GM18505 (cell line): Measurements from ENCODE around the gene CPNE4.
"Not testable (repeated sequence)": the region's sequence is repeated elsewhere in the genome, so short reads cannot be mapped to it uniquely, and the experiment has no call there.

Source experiments
- ATAC-seq: cut with Tn5 transposase; IDR thresholded peaks from one replicate; pipeline ENCODE4 v1.9.1; 2021; ENCODE audit not compliant: unreplicated experiment
- POLR2A ChIP-seq: IDR thresholded peaks from 4 replicates; pipeline ENCODE4 v1.6.1; 2011; ENCODE audit warnings: borderline replicate concordance; ENCODE audit not compliant: insufficient read depth, insufficient read length; ENCODE audit errors: extremely low read depth

Gene CPNE4

DNA sequence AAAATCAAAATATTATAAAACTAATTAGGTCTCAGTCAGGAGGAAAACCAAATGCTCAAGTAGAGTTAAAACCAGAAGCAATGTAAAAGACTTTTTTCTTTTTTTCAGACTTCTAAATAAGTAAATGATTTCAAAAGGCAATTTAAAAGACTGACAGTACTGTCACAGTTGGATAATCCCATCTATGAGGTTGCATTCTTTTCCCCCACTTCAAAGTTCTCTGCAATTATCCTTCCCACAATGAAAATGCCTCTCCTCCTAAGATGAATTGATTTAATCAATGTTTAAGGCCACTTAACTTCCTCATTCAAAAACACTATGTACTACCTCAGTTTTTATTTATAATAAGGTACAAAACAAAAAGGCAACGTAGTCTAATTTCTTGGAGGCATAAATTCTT is 540.1 kb downstream of the CPNE4 start:
- no peak for TF ChIP-seq POLR2A
- ATAC-seq: no peak

DNA sequence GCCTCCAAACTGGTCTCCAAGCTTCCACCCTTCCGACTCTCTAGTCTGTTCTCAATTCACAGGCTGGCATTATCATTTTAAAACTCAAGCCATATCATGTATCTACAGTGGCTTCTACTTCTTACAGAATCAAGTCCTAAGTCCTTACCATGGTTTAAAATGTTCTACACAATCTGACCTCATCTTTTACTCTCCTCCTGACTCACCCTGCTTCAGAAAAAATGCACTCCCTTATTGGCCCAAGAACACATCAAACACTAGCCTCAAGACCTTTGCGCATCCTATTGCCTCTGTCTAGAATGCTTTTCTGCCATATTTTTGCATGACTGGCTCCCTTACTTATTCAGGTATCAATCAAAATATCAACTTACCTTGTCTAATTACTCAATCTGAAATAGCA is 543.0 kb downstream of the CPNE4 start:
- no peak for ATAC-seq
- no peak for TF ChIP-seq POLR2A

DNA sequence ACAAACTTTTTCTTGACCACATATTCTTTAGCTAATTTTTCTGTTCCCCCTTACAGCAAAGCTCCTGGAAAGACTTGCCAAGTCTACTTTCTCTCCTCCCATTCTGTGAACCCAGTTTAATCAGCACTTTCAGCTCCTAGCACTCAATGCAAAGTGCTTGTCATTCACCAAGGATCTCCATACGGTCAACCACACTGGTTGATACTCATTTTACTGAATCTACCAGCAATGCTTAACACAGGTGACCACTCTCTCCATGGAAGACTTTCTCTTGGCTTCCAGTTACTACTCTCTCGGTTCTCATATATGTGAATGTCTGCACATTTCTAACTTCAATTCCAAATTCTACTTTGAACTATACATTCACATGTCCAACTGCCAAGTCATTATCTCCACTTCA is 543.7 kb downstream of the CPNE4 start:
- no peak for TF ChIP-seq POLR2A
- ATAC-seq: no peak

DNA sequence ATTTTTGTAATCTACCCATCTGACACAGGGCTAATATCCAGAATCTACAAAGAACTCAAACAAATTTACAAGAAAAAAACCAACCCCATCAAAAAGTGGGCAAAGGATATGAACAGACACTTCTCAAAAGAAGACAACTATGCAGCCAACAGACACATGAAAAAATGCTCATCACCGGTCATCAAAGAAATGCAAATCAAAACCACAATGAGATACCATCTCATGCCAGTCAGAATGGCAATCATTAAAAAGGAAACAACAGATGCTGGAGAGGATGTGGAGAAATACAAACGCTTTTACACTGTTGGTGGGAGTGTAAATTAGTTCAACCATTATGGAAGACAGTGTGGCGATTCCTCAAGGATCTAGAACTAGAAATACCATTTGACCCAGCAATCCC is 548.3 kb downstream of the CPNE4 start:
- not testable (repeated sequence) for ATAC-seq

DNA sequence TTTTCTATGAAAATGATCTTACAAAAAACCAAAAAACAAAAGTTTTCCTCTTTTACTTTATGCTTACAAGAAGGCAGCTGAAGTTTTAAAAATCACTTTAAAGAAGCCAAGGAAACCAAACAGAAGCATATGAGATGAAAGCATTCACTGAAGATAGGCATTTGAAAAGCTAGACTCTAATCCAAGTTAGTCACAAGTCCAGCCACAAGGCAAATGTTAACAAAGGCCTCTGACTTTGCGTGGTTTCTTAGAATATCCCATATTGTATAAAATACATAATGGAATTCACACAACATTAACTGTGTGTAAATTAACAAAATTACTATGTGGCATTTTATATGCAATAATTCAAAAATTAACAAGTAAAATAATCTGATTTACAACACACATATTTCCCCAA is 549.7 kb downstream of the CPNE4 start:
- ATAC-seq: no peak
- TF ChIP-seq POLR2A: no peak

DNA sequence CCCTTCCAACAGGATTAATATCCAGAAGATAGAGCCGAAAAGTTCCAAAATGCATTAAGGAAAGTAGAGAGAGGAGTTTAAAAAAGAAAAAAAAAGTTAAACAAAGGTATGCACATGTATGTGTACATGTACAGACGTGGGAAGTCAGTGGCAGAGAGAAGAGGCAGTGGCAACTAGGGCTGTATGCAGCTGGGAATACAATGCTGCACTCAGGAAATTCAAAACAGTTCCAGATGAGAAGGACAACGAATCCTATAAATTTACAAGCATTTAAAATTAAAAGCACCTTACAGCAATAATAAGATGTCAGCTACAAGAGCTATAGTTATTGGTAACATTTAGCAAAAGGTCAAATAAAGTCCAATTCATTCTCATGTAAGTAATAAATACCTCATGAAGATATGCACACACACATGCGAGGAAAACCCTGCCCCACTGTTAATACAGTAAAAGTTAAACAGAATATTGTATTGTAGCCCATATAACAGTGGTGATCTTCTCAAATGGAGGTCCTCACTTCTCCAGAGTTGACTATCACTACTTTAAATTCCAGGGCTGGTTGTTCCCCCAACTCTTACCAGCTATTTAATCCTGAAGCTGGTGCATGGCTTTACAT is 550.2 kb downstream of the CPNE4 start:
- TF ChIP-seq POLR2A: no peak
- no peak for ATAC-seq
